LNCAP (cell line): Measurements from ENCODE around the gene CCDC186.

Source experiments
- CTCF ChIP-seq: fragments of 450-650 bp; IDR thresholded peaks from 2 replicates; pipeline ENCODE4 v1.5.1; 2017; ENCODE audit warnings: mild to moderate bottlenecking

CCDC186 gene

GRCh38 chr10:114077347-114077746 lies 96.7 kb downstream of the CCDC186 start:
- TF ChIP-seq CTCF = no peak

GRCh38 chr10:114075093-114075492 lies 98.9 kb downstream of the CCDC186 start:
- no peak for TF ChIP-seq CTCF

- no peak for TF ChIP-seq CTCF
Observed at GRCh38 chr10:114073395-114074186, 100.4 kb downstream of the CCDC186 start.

- no peak for TF ChIP-seq CTCF
Observed at GRCh38 chr10:114071178-114071577, 102.8 kb downstream of the CCDC186 start.
